GM19240 (cell line): ENCODE measurements around the gene PLET1.
"Not testable (repeated sequence)": the region's sequence is repeated elsewhere in the genome, so short reads cannot be mapped to it uniquely, and the experiment has no call there.

Experiments used
- DNase-seq: peaks from one replicate; pipeline ENCODE4 v3.0.0; 2011; ENCODE audit warnings: low spot score; ENCODE audit not compliant: insufficient read length

Gene PLET1

GRCh38 chr11:112212710-112213109 lies 48.0 kb downstream of the PLET1 start:
- no peak for DNase-seq

GRCh38 chr11:112212290-112212689 lies 48.4 kb downstream of the PLET1 start:
- no peak for DNase-seq

GRCh38 chr11:112211536-112211935 lies 49.1 kb downstream of the PLET1 start:
- DNase-seq, result no peak

GRCh38 chr11:112210890-112211289 lies 49.8 kb downstream of the PLET1 start:
- no peak for DNase-seq

GRCh38 chr11:112206071-112206470 lies 54.6 kb downstream of the PLET1 start:
- no peak for DNase-seq

GRCh38 chr11:112200252-112200651 lies 60.4 kb downstream of the PLET1 start:
- DNase-seq, result no peak

GRCh38 chr11:112199101-112199500 lies 61.6 kb downstream of the PLET1 start:
- DNase-seq, result not testable (repeated sequence)
